Measurements from ENCODE around the gene TLX2.

The TLX2 gene

DNA sequence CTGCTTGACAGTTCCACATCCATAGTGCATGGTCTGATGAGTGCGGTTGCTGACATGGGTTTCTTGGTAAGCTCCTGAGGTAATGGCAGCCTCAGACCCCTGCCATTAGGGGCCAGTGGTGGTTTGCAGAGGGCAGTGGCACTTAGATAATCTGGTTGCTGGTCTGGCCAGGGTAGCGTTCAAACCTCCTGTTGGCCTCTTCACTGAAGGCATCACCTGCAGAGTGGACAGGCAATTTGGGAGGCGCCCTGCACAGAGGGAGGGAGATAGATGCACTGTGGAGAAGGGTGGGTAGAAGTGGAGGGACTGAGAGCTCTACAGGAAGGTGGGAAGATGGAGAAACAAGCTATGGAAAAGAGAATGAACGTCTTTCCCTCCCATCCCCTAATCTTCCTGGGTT is 19.2 kb downstream of the TLX2 start:
- ChIA-PET POLR2A (ENCODE audit: low non-redundant PET) (no interaction called here), CTCF (interaction anchor here (2.1 kb wide), 1 partner anchor 198 kb away, joined by 5 read pairs; no protein-coding TSS in a partner anchor)
- TF ChIP-seq, protein P1, sequence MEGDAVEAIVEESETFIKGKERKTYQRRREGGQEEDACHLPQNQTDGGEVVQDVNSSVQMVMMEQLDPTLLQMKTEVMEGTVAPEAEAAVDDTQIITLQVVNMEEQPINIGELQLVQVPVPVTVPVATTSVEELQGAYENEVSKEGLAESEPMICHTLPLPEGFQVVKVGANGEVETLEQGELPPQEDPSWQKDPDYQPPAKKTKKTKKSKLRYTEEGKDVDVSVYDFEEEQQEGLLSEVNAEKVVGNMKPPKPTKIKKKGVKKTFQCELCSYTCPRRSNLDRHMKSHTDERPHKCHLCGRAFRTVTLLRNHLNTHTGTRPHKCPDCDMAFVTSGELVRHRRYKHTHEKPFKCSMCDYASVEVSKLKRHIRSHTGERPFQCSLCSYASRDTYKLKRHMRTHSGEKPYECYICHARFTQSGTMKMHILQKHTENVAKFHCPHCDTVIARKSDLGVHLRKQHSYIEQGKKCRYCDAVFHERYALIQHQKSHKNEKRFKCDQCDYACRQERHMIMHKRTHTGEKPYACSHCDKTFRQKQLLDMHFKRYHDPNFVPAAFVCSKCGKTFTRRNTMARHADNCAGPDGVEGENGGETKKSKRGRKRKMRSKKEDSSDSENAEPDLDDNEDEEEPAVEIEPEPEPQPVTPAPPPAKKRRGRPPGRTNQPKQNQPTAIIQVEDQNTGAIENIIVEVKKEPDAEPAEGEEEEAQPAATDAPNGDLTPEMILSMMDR (conservative IDR thresholded peaks at IDR 0.05; ENCODE audit: low read depth) = no peak
- H3K27ac ChIP-seq = no peak overlapping the region
- no peak for DNase-seq (ENCODE audit: low spot score)

DNA sequence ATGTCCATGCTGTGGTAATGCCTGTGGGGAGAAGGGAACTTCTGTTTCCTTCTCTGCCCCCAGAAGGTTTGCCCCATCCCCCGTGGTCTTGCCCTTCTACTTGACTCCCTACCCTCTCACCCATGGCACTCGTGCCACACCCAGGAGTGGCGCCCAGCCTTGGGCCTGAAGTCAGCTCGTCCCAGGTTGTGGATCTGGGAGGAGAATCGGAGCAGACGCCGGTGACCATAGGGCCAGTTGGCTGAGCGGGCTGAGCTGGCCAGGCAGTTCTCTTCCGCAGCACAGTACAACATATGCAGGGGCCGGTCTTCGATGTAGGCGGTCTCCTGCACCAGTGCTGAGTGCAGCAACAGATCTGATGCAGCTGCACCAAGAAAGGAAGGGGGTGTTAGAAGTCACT is 20.2 kb downstream of the TLX2 start:
- TF ChIP-seq, protein P1 (conservative IDR thresholded peaks at IDR 0.05; ENCODE audit: low read depth) = no peak
- ChIA-PET POLR2A (ENCODE audit: low non-redundant PET) (no interaction called here), CTCF (no interaction called here)
- H3K27ac ChIP-seq = peak overlapping the region; percentile 10
- no peak for DNase-seq (ENCODE audit: low spot score)

DNA sequence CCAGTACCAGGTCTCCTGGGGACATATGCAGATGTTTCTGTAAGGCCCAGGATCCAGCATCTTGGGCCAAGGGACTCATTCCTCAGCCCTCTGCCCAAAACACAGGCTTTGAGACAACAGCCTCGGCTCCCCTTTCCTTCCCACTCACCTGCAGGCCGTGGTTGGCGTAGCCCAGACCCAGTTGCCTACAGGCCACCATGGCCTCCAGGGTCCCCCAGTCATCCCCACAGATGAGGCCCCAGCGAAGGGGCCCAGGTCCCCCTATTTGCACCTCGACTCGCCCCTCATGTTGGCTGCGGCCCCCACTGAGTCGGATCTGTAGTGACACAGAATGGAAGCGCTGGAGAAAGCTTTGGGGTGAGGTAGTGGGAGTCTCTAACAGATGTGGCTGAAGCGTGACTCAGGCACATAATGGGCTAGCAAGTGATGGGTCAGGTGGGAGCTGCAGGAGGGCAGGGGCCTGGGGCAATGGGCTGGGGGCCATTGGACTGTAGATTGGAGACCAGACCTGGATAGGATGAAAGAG is 21.3 kb downstream of the TLX2 start:
- ChIA-PET POLR2A (ENCODE audit: low non-redundant PET) (no interaction called here), CTCF (no interaction called here)
- TF ChIP-seq, protein P1 (conservative IDR thresholded peaks at IDR 0.05; ENCODE audit: low read depth) = no peak
- no peak for DNase-seq (ENCODE audit: low spot score)
- peak overlapping the region; percentile 10 for H3K27ac ChIP-seq

DNA sequence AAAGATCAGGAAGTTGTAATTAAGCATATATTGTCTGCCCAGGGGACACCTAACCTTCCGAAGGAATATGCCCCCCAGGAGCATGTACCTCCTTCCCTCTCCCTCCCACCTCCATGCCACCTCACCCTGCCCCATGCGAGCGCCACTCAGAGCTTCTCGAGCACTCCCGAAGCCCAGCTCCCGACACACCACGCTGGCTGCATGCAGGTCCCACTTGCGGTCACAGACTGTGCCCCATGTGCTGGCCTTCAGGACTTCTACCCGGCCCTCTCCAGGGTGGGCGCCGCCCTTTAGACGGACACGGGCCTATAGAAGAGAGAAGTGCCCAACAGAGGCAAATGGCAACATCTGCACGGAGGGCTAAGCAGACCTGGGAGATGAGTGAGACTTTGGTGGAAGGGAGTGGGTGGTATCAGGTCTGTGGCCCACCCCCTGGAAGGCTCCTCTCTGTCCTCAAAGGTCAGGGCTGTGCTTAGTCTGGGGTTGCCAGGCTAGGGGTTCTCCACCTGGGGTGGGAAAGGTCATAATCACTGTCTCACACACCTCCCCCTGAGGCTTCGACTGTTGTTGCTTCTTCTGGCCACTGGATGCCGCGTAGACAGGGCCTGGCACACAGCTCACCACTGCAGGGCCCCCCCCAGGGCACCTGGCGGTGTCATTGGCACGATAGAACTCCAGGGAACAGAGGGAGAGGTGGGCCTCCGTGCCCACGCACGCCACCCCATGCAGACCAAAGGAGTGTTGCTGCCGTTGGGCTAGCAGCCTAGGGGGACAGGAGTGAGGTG is 22.1 kb downstream of the TLX2 start:
- CTCF ChIA-PET = no interaction called here
- POLR2A ChIA-PET (ENCODE audit: low non-redundant PET) = no interaction called here
- peak overlapping the region; percentile 22; the same call in 1 of the 2 replicates for H3K27ac ChIP-seq
- TF ChIP-seq, protein P1 (conservative IDR thresholded peaks at IDR 0.05; ENCODE audit: low read depth) = no peak
- DNase-seq (ENCODE audit: low spot score) = no peak

DNA sequence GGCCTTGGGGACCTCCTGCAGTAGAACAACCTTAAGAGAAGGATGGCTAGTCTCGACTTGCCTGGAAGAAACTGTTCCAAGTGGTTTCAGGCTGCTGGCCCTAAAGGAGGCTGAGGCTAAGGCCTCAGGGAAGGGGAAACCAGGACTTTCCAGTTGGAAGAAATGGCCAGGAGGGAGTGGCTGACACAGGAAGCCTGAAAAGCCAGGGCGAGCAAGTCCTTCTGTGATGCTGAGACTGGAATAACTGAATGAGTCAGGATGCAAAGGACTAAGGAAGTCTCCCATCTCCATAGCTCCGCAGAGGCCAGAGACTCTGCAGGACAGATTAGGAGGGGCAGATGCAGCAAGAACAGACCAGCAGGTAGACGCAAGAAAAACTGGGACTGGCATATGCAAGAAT is 22.9 kb downstream of the TLX2 start:
- ChIA-PET CTCF (no interaction called here), POLR2A (ENCODE audit: low non-redundant PET) (no interaction called here)
- no peak for DNase-seq (ENCODE audit: low spot score)
- TF ChIP-seq, protein P1 (conservative IDR thresholded peaks at IDR 0.05; ENCODE audit: low read depth) = no peak
- peak overlapping the region; percentile 22; the same call in 1 of the 2 replicates for H3K27ac ChIP-seq

DNA sequence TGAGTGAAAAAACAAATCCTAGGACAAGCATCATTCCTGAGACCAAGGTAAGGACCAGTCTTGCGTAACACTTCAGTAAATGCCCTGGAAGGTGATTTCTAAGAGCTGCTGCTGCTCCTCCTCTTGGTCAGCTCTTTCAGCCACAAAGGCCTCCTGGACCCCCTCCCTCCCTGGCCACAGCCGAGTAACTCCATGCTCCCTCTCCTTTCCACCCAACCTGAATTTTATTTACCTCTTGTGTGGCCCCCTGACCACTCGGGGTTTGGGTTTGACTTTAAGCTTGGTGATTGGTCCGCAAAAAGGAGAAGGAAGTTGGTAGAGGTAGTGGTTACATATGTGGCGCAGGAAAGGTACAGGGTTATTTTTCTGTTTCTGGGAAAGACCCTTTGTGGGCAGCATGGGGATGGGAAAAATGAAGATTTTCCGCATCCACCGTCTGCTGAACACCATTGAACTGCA is 24.7 kb downstream of the TLX2 start:
- ChIA-PET POLR2A (ENCODE audit: low non-redundant PET) (no interaction called here), CTCF (interaction anchor here (0.6 kb wide), 1 partner anchor 61 kb away, joined by 3 read pairs; no protein-coding TSS in a partner anchor)
- TF ChIP-seq, protein P1 (conservative IDR thresholded peaks at IDR 0.05; ENCODE audit: low read depth) = no peak
- no peak for DNase-seq (ENCODE audit: low spot score)
- H3K27ac ChIP-seq = no peak overlapping the region

All from RWPE1 (cell line).